ENCODE results near the gene ATXN7L1. TPM values are rescaled to one million over a fixed set of nuclear protein-coding genes. Genes with fewer than 3 reads are reported as not detected.

The ATXN7L1 gene
- total RNA-seq, 4 donors from 2014 or later, result 4.6 to 12.5 (median 10.1) TPM

DNA sequence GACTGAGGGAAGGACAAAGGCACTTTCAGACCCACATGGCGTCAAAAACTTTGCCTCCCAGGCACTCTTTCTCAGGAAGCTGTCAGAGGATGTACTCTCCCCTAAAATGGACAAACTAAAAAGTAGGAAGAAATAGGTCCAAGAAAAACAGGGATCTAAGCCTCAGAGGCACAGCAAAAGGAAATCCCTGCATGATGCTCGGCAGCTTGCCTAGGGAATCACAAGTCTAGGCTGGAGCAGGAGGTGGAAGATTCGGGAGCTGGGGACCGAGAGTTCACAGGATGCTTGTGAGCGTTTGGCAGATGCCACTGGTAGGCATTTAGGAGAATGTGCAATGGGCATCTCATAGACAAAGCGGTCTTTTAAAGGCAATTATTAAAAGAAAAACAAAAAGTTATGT lies 60.8 kb downstream of the ATXN7L1 start:
- no peak for DNase-seq (ENCODE audit: extremely low spot score)
- Histone ChIP-seq H3K27ac (replicated peaks in 1 of 4) (no peak overlapping the region), H3K27me3 (no peaks in the 10 kb centered on the region), H3K4me3 (no peak overlapping the region), H3K36me3 (no peaks in the 10 kb centered on the region), H3K4me1 (peaks cover 0 to 27% (median 7%) of the 10 kb centered on the region in 4 donors), H3K9me3 (no peaks in the 10 kb centered on the region)
- TF ChIP-seq POLR2A (IDR thresholded peaks at IDR 0.05; ENCODE audit: low read depth), result no peak
- TF ChIP-seq CTCF (IDR thresholded peaks at IDR 0.05), result no peak
- no peak for TF ChIP-seq EP300 (IDR thresholded peaks at IDR 0.05)
- no peak for TF ChIP-seq POLR2AphosphoS5 (IDR thresholded peaks at IDR 0.05)
- intact Hi-C loops (cut with DNase I), result no loop called here
- WGBS, result 78% methylated on average over 6 of the region's 6 CpGs

DNA sequence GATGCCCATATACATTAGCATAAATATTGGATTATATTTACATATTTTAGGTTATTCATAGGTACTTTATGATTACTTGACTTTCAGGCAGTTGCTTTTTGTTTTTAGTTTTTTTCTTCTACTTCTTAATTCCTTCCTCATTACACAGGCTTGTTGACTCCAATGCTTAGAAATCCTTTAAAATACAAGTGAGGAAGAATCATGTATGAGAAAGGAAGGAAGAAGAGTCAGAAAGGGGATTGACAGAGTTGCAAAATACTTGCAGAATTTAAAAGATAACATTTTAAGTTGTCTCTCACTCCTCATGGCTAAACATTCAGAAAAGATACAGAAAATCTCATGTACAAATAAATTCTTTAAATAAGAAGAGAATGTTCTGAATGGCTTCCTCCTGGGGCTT lies 61.9 kb downstream of the ATXN7L1 start:
- TF ChIP-seq POLR2AphosphoS5 (IDR thresholded peaks at IDR 0.05), result no peak
- no peak for TF ChIP-seq POLR2A (IDR thresholded peaks at IDR 0.05; ENCODE audit: low read depth)
- no peak for TF ChIP-seq CTCF (IDR thresholded peaks at IDR 0.05)
- no peak for TF ChIP-seq EP300 (IDR thresholded peaks at IDR 0.05)
- DNase-seq (ENCODE audit: extremely low spot score), result no peak
- Histone ChIP-seq H3K27me3 (no peaks in the 10 kb centered on the region), H3K4me3 (no peak overlapping the region), H3K36me3 (no peaks in the 10 kb centered on the region), H3K4me1 (peaks cover 0 to 27% (median 7%) of the 10 kb centered on the region in 4 donors), H3K27ac (replicated peaks in 1 of 4) (no peak overlapping the region), H3K9me3 (no peaks in the 10 kb centered on the region)
- intact Hi-C loops (cut with DNase I), result no loop called here

DNA sequence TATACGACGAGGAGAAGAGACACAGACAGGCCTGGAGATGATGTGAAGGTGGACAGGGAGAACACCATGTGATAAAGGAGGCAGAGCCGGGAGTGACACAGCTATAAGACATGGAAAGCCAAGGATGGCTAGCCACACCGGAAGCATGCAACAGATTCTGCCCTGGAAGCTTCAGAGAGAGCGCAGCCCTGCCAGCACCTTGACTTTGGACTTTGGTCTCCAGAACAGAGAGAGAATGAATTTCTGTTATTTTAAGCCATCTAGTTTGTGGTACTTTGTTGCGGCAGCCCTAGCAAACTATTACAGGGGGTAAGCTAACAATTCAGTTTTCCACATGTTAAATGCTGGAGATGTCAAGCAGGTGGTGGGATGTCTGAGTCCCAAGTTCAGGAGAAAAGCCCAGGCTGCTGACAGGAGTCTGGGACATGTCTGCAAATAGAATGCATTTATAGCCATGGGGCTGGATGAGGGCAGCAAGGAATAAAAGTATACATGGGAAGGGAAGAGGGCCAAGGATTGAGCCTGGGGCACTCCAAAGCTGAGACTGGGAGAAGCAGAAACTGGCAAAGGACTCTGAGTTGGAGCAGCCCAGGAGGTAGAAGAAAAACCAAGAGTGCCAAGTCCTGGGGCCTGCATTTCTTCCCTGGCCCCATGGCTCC lies 65.1 kb downstream of the ATXN7L1 start:
- Histone ChIP-seq H3K4me3 (no peak overlapping the region), H3K27me3 (no peaks in the 10 kb centered on the region), H3K27ac (replicated peaks in 1 of 4) (no peak overlapping the region), H3K9me3 (no peaks in the 10 kb centered on the region), H3K4me1 (peaks cover 0 to 33% (median 10%) of the 10 kb centered on the region in 4 donors), H3K36me3 (no peaks in the 10 kb centered on the region)
- 84% methylated on average over 6 of the region's 6 CpGs for WGBS
- intact Hi-C loops (cut with DNase I), result no loop called here
- no peak for TF ChIP-seq CTCF (IDR thresholded peaks at IDR 0.05)
- TF ChIP-seq POLR2A (IDR thresholded peaks at IDR 0.05; ENCODE audit: low read depth), result no peak
- no peak for TF ChIP-seq POLR2AphosphoS5 (IDR thresholded peaks at IDR 0.05)
- TF ChIP-seq EP300 (IDR thresholded peaks at IDR 0.05), result no peak
- DNase-seq (ENCODE audit: extremely low spot score), result no peak

GRCh38 chr7:105810556-105810955 lies 65.8 kb downstream of the ATXN7L1 start:
- Histone ChIP-seq H3K36me3 (no peaks in the 10 kb centered on the region), H3K9me3 (no peaks in the 10 kb centered on the region), H3K4me3 (no peak overlapping the region), H3K27ac (replicated peaks in 1 of 4) (no peak overlapping the region), H3K4me1 (peaks cover 0 to 33% (median 17%) of the 10 kb centered on the region in 4 donors), H3K27me3 (no peaks in the 10 kb centered on the region)
- intact Hi-C loops (cut with DNase I), result no loop called here
- TF ChIP-seq EP300 (IDR thresholded peaks at IDR 0.05) (no peak), POLR2A (IDR thresholded peaks at IDR 0.05; ENCODE audit: low read depth) (no peak)
- DNase-seq (ENCODE audit: extremely low spot score), result no peak
- WGBS, result 93% methylated on average over 8 of the region's 8 CpGs

- Histone ChIP-seq H3K9me3 (no peaks in the 10 kb centered on the region), H3K27me3 (no peaks in the 10 kb centered on the region), H3K27ac (replicated peaks in 1 of 4) (no peak overlapping the region), H3K4me1 (peaks cover 0 to 37% (median 27%) of the 10 kb centered on the region in 4 donors), H3K36me3 (no peaks in the 10 kb centered on the region), H3K4me3 (no peak overlapping the region)
- no peak for TF ChIP-seq POLR2AphosphoS5 (IDR thresholded peaks at IDR 0.05)
- 85% methylated on average over 8 of the region's 8 CpGs for WGBS
- DNase-seq (ENCODE audit: extremely low spot score), result no peak
- intact Hi-C loops (cut with DNase I), result no loop called here
These were observed 67.5 kb downstream of the ATXN7L1 start for GRCh38 chr7:105808703-105809590.

Measured in esophagus muscularis mucosa (tissue), 4 donors.